ENCODE results near the gene MYRF. TPM values are rescaled to one million over a fixed set of nuclear protein-coding genes. Genes with fewer than 3 reads are reported as not detected.

Gene MYRF
- total and polyA plus RNA-seq, 2 of the 13 experiments (the other 11 are each of a cell fraction or from before 2014, with no cell fraction given) = 10.2 to 25.9 TPM

- TF ChIP-seq, protein P1, sequence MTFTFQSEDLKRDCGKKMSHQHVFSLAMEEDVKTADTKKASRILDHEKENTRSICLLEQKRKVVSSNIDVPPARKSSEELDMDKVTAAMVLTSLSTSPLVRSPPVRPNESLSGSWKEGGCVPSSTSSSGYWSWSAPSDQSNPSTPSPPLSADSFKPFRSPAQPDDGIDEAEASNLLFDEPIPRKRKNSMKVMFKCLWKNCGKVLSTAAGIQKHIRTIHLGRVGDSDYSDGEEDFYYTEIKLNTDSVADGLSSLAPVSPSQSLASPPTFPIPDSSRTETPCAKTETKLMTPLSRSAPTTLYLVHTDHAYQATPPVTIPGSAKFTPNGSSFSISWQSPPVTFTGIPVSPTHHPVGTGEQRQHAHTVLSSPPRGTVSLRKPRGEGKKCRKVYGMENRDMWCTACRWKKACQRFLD (CRISPR knock-in tag; IDR thresholded peaks at IDR 0.05; ENCODE audit: borderline replicate concordance) = no peak
- TF ChIP-seq ZNF207 (IDR thresholded peaks at IDR 0.05; ENCODE audit: borderline replicate concordance) (no peak), RBM22 (optimal IDR thresholded peaks at IDR 0.05; ENCODE audit: low read length) (peak; percentile 88), ZNF710 (CRISPR knock-in tag; IDR thresholded peaks at IDR 0.05; ENCODE audit: borderline replicate concordance) (no peak), NR2C2 (CRISPR knock-in tag; IDR thresholded peaks at IDR 0.05; ENCODE audit: borderline replicate concordance) (peak; percentile 79), FOXM1 (CRISPR knock-in tag; IDR thresholded peaks at IDR 0.05) (no peak), SRF (IDR thresholded peaks at IDR 0.05; ENCODE audit: low read depth, low read length) (no peak), HOXA3 (CRISPR knock-in tag; IDR thresholded peaks at IDR 0.05) (peak; percentile 86), HNF1B (CRISPR knock-in tag; IDR thresholded peaks at IDR 0.05) (peak; percentile 96), MAZ (IDR thresholded peaks at IDR 0.05; ENCODE audit: borderline replicate concordance, low read depth, low read length) (peak; percentile 52; the same call in 1 of the 2 replicates), MAZ (CRISPR knock-in tag; IDR thresholded peaks at IDR 0.05; ENCODE audit: low read depth) (peak; percentile 86), PHF20 (CRISPR knock-in tag; IDR thresholded peaks at IDR 0.05) (no peak; the same call in 1 of the 2 replicates), ZMYM4 (CRISPR knock-in tag; IDR thresholded peaks at IDR 0.05) (peak; percentile 63; the same call in 1 of the 2 replicates), ZNF747 (CRISPR knock-in tag; IDR thresholded peaks at IDR 0.05; ENCODE audit: borderline replicate concordance) (peak; percentile 84; the same call in 1 of the 2 replicates), ESRRA (CRISPR knock-in tag; IDR thresholded peaks at IDR 0.05; ENCODE audit: low read depth) (no peak), ZNF652 (CRISPR knock-in tag; IDR thresholded peaks at IDR 0.05; ENCODE audit: borderline replicate concordance, low read depth) (peak; percentile 85), GATAD1 (CRISPR knock-in tag; IDR thresholded peaks at IDR 0.05) (peak; percentile 83)
- TF ChIP-seq, protein P2, sequence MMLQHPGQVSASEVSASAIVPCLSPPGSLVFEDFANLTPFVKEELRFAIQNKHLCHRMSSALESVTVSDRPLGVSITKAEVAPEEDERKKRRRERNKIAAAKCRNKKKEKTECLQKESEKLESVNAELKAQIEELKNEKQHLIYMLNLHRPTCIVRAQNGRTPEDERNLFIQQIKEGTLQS (CRISPR knock-in tag; IDR thresholded peaks at IDR 0.05) = peak; percentile 69
- TF ChIP-seq, protein P3, sequence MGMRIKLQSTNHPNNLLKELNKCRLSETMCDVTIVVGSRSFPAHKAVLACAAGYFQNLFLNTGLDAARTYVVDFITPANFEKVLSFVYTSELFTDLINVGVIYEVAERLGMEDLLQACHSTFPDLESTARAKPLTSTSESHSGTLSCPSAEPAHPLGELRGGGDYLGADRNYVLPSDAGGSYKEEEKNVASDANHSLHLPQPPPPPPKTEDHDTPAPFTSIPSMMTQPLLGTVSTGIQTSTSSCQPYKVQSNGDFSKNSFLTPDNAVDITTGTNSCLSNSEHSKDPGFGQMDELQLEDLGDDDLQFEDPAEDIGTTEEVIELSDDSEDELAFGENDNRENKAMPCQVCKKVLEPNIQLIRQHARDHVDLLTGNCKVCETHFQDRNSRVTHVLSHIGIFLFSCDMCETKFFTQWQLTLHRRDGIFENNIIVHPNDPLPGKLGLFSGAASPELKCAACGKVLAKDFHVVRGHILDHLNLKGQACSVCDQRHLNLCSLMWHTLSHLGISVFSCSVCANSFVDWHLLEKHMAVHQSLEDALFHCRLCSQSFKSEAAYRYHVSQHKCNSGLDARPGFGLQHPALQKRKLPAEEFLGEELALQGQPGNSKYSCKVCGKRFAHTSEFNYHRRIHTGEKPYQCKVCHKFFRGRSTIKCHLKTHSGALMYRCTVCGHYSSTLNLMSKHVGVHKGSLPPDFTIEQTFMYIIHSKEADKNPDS (CRISPR knock-in tag; IDR thresholded peaks at IDR 0.05) = no peak
Measured at GRCh38 chr11:61756452-61757212, 4.2 kb downstream of the MYRF start (continued).

Measured in HepG2 (cell line).